PC-3 (cell line): ENCODE measurements around the gene RFC4. TPM values are rescaled to one million over a fixed set of nuclear protein-coding genes. Genes with fewer than 3 reads are reported as not detected.

Experiments
- ATAC-seq: fragments of 200-7000 bp; cut with Tn5 transposase; 2 replicates; pipeline ENCODE4 v1.9.1; 2020; ENCODE audit warnings: mild to moderate bottlenecking, moderate library complexity
- BruUV-seq: library from RNA; stranded (reverse); fragments of 400-500 nt; replicated peaks from 2 replicates; lab custom pipeline; 2021; lab: Mats Ljungman, UMichigan
- CTCF ChIA-PET: fragments of 300-600 bp; sonication (Branson Sonifier 250); formaldehyde crosslinking; loops from one replicate; lab custom pipeline; 2022; ENCODE audit warnings: antibody characterized with exemption; lab: Charles Lee
- POLR2A ChIA-PET: fragments of 300-600 bp; sonication (Branson Sonifier 250); formaldehyde crosslinking; loops from one replicate; lab custom pipeline; 2022; ENCODE audit warnings: antibody characterized with exemption; ENCODE audit not compliant: unreplicated experiment; lab: Charles Lee
- DNase-seq: peaks from one replicate; pipeline ENCODE4 v3.0.0-alpha.2; 2015
- H2AFZ ChIP-seq: fragments of 300-600 bp; sonication (generic); 2 replicates; pipeline ENCODE4 v1.6.0; 2016; ENCODE audit warnings: antibody characterized with exemption, low read length
- H3F3A ChIP-seq: fragments of 300-600 bp; sonication (generic); one replicate; pipeline ENCODE4 v1.6.0; 2017; ENCODE audit warnings: antibody characterized with exemption, low read length, control low read depth, mild to moderate bottlenecking; ENCODE audit not compliant: unreplicated experiment
- H3K27ac ChIP-seq: fragments of 300-600 bp; sonication (generic); 2 replicates; pipeline ENCODE4 v1.5.1; 2016; ENCODE audit warnings: mild to moderate bottlenecking, low read length
- H3K27me3 ChIP-seq: fragments of 300-600 bp; sonication (generic); 2 replicates; pipeline ENCODE4 v1.6.1; 2016; ENCODE audit warnings: low read length, mixed read lengths
- H3K36me3 ChIP-seq: fragments of 300-600 bp; sonication (generic); 2 replicates; pipeline ENCODE4 v1.6.1; 2016; ENCODE audit warnings: low read depth, mixed run types, low read length, mixed read lengths
- H3K4me1 ChIP-seq: fragments of 300-600 bp; sonication (generic); 2 replicates; pipeline ENCODE4 v1.5.1; 2016; ENCODE audit warnings: low read length; ENCODE audit not compliant: insufficient read depth
- H3K4me2 ChIP-seq: fragments of 300-600 bp; sonication (generic); 2 replicates; pipeline ENCODE4 v1.6.0; 2016; ENCODE audit warnings: low read length
- H3K4me3 ChIP-seq: fragments of 300-600 bp; sonication (generic); 2 replicates; pipeline ENCODE4 v1.5.1; 2016; ENCODE audit warnings: mild to moderate bottlenecking, low read length, mixed read lengths
- H3K79me2 ChIP-seq: fragments of 300-600 bp; sonication (generic); 2 replicates; pipeline ENCODE4 v1.6.1; 2017; ENCODE audit warnings: low read length, mixed read lengths
- H3K9ac ChIP-seq: fragments of 300-600 bp; sonication (generic); 2 replicates; pipeline ENCODE4 v1.6.0; 2016; ENCODE audit warnings: mild to moderate bottlenecking, low read length
- H3K9me2 ChIP-seq: fragments of 300-600 bp; sonication (generic); replicated peaks from 2 replicates; pipeline ENCODE4 v1.6.1; 2016; ENCODE audit warnings: mixed run types, low read length, mixed read lengths
- H3K9me3 ChIP-seq: fragments of 300-600 bp; sonication (generic); 2 replicates; pipeline ENCODE4 v1.6.1; 2016; ENCODE audit warnings: low read length, mixed read lengths
- H4K20me1 ChIP-seq: fragments of 300-600 bp; sonication (generic); 2 replicates; pipeline ENCODE4 v1.6.1; 2016; ENCODE audit warnings: low read length, mixed read lengths
- EZH2 ChIP-seq: fragments of 300-600 bp; sonication (generic); IDR thresholded peaks from one replicate; pipeline ENCODE4 v1.6.1; 2017; ENCODE audit warnings: antibody characterized with exemption, mild to moderate bottlenecking, low read length; ENCODE audit not compliant: unreplicated experiment
- EZH2phosphoT487 ChIP-seq: fragments of 300-600 bp; sonication (generic); IDR thresholded peaks from 2 replicates; pipeline ENCODE4 v1.6.1; 2018; ENCODE audit warnings: mild to moderate bottlenecking, antibody characterized with exemption, low read length, borderline replicate concordance
- intact Hi-C: fragments of 100-400 bp; cut with micrococcal nuclease; formaldehyde crosslinking; loops from 2 replicates; pipeline ENCODE4 v1.9.0; 2023
- total RNA-seq: library from RNA; depleted of rRNA; stranded (reverse); fragments of >200 nt; gene quantifications from 2 replicates; pipeline ENCODE4 v1.2.3, GENCODE V29; 2014
- TF ChIP-seq, protein P1 (sequence below): fragments of 300-600 bp; sonication (generic); conservative IDR thresholded peaks from 2 replicates; pipeline ENCODE4 v1.5.1; 2017; ENCODE audit warnings: antibody characterized with exemption, low read depth, mild to moderate bottlenecking, low read length

The RFC4 gene
- total RNA-seq, 1 experiment from 2014 or later, result 73.0 TPM

DNA sequence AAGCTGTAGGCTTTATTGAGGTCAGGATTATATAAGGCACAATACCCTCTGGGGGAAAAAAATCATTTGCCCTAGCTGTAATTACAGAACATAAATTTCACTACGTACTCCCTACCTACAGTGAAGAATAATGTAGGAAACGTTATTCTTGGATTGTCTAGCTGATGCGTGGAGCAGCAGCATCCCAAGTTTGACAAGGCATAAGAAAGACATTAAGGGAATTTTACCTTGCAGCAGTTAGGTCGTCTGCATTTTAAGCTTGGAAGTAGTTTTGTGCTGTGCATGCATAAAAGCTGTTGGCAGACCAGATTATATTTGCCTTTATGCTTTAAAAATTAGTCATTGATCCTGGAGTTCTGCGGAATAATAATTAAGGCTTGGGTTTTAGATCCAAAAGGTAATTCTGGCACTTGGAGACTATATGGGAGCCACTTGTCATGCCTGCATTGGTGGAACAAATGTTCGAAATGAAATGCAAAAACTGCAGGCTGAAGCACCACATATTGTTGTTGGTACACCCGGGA, 20.7 kb downstream of the RFC4 start:
- ChIA-PET POLR2A (interaction anchor here (0.6 kb wide), 1 partner anchor 842 kb away, joined by 3 read pairs; no protein-coding TSS in a partner anchor), CTCF (interaction anchor here (0.6 kb wide), 1 partner anchor 217 kb away, joined by 4 read pairs; no protein-coding TSS in a partner anchor)
- no TSS peak for BruUV-seq
- no peak overlapping the region for H3K27ac ChIP-seq
- no peak overlapping the region for H2AFZ ChIP-seq
- ATAC-seq (no peak), DNase-seq (no peak)
- peaks cover 62% of the 10 kb centered on the region for H3F3A ChIP-seq
- no peaks in the 10 kb centered on the region for H3K9me2 ChIP-seq
- H3K4me1 ChIP-seq, result peaks cover 31% of the 10 kb centered on the region
- no peaks in the 10 kb centered on the region for H3K9me3 ChIP-seq
- H3K79me2 ChIP-seq, result peaks cover 68% of the 10 kb centered on the region
- H3K4me2 ChIP-seq, result peak overlapping the region; percentile 84
- peak overlapping the region; percentile 100 for H3K4me3 ChIP-seq
- H4K20me1 ChIP-seq, result peaks cover 67% of the 10 kb centered on the region
- TF ChIP-seq, protein P1, sequence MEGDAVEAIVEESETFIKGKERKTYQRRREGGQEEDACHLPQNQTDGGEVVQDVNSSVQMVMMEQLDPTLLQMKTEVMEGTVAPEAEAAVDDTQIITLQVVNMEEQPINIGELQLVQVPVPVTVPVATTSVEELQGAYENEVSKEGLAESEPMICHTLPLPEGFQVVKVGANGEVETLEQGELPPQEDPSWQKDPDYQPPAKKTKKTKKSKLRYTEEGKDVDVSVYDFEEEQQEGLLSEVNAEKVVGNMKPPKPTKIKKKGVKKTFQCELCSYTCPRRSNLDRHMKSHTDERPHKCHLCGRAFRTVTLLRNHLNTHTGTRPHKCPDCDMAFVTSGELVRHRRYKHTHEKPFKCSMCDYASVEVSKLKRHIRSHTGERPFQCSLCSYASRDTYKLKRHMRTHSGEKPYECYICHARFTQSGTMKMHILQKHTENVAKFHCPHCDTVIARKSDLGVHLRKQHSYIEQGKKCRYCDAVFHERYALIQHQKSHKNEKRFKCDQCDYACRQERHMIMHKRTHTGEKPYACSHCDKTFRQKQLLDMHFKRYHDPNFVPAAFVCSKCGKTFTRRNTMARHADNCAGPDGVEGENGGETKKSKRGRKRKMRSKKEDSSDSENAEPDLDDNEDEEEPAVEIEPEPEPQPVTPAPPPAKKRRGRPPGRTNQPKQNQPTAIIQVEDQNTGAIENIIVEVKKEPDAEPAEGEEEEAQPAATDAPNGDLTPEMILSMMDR, result no peak
- TF ChIP-seq EZH2 (no peak), EZH2phosphoT487 (no peak)
- peaks cover 62% of the 10 kb centered on the region for H3K36me3 ChIP-seq
- no peaks in the 10 kb centered on the region for H3K27me3 ChIP-seq
- H3K9ac ChIP-seq, result peak overlapping the region; percentile 99
- intact Hi-C loops, result loop anchor here (10.0 kb wide), 2 partner anchors 221 to 681 kb away; partner anchors contain the start of genes ETV5 and TBCCD1

DNA sequence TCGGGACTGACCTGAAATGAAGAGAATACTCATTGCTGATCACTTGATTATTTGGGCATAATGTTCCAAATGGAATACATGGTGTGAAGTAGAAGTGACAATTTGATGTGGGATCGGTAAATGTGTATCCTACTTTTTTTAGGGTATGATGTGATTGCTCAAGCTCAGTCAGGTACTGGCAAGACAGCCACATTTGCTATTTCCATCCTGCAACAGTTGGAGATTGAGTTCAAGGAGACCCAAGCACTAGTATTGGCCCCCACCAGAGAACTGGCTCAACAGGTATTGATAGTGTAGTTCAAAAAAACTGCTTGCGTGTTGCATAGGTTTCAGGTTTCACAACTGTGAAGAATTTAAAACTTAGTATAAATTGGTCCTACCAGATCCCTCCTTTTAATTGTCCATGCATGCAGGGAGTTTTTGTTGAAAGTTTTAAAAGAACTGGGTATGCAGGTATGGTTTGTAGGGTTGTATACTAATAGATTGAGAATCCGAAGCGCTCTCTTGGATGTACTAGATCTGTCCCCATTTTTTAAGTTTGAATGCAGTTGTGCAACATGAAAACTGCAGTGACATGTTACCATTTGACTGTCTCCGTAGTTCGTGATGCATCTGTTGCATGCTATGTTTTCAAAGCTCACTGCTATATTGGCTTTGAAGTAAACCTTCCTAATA, 21.3 kb downstream of the RFC4 start:
- Histone ChIP-seq H3K36me3 (peaks cover 62% of the 10 kb centered on the region), H3K27ac (peak overlapping the region; percentile 73; the same call in 1 of the 2 replicates), H3K9me3 (no peaks in the 10 kb centered on the region), H3K79me2 (peaks cover 68% of the 10 kb centered on the region), H2AFZ (no peak overlapping the region), H3K4me1 (peaks cover 31% of the 10 kb centered on the region), H3K27me3 (no peaks in the 10 kb centered on the region), H3K9me2 (no peaks in the 10 kb centered on the region), H3K4me2 (peak overlapping the region; percentile 84), H3K9ac (peak overlapping the region; percentile 99), H3F3A (peaks cover 56% of the 10 kb centered on the region), H3K4me3 (peak overlapping the region; percentile 100), H4K20me1 (peaks cover 61% of the 10 kb centered on the region)
- POLR2A ChIA-PET, result no interaction called here
- CTCF ChIA-PET, result interaction anchor here (0.6 kb wide), 1 partner anchor 217 kb away, joined by 4 read pairs; no protein-coding TSS in a partner anchor
- intact Hi-C loops, result loop anchor here (10.0 kb wide), 2 partner anchors 220 to 680 kb away; partner anchors contain the start of genes ETV5 and TBCCD1
- DNase-seq (no peak), ATAC-seq (no peak)
- TF ChIP-seq, protein P1, result no peak
- TF ChIP-seq EZH2 (no peak), EZH2phosphoT487 (no peak)
- no TSS peak for BruUV-seq
